ES-I3 (cell line): ENCODE data around the gene ASCC2.

Experiments used
- H3K36me3 ChIP-seq: 2 replicates; pipeline ENCODE4 v1.6.1; 2013; ENCODE audit warnings: mild to moderate bottlenecking, low read length, control low read depth, moderate library complexity; ENCODE audit not compliant: insufficient read depth
- H3K4me1 ChIP-seq: 2 replicates; pipeline ENCODE4 v1.6.1; 2013; ENCODE audit warnings: mild to moderate bottlenecking, control low read depth, low read length; ENCODE audit not compliant: insufficient read depth
- H3K9ac ChIP-seq: 2 replicates; pipeline ENCODE4 v1.6.1; 2013; ENCODE audit warnings: low read depth, mild to moderate bottlenecking, low read length, moderate library complexity
- H3K9me3 ChIP-seq: 2 replicates; pipeline ENCODE4 v1.6.1; 2013; ENCODE audit warnings: mild to moderate bottlenecking, low read length, moderate library complexity; ENCODE audit not compliant: control insufficient read depth, insufficient read depth

The ASCC2 gene

GRCh38 chr22:29739346-29739875, 98.7 kb downstream of the ASCC2 start:
- Histone ChIP-seq H3K9me3 (no peaks in the 10 kb centered on the region), H3K4me1 (peaks cover 11% of the 10 kb centered on the region), H3K36me3 (no peaks in the 10 kb centered on the region), H3K9ac (no peak overlapping the region)
